GM12873 (cell line): Measurements from ENCODE around the gene BRINP3.

Experiments
- TF ChIP-seq, protein P1 (sequence below): IDR thresholded peaks from 2 replicates; pipeline ENCODE4 v1.5.1; 2012; ENCODE audit warnings: low read depth, mild to moderate bottlenecking, moderate library complexity, low read length, control low read depth; ENCODE audit not compliant: insufficient read depth; ENCODE audit errors: missing control alignments

BRINP3 gene

DNA sequence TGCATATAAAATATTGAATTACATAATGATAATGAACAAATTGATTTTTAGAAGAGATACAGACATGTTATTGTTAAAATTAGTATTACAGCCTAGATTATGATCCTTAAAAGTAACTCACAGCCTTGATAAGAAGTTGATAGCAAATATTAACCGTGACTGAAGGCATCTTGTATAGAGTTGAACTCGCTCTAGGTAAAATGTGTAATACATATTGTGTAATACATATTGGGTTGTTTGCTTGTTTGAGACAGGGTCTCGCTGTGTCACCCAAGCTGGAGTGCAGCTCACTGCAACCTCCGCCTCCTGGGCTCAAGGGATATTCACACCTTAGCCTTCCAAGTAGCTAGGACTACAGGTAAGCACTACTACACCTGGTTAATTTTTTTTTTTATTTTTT, 269.9 kb downstream of the BRINP3 start:
- TF ChIP-seq, protein P1, sequence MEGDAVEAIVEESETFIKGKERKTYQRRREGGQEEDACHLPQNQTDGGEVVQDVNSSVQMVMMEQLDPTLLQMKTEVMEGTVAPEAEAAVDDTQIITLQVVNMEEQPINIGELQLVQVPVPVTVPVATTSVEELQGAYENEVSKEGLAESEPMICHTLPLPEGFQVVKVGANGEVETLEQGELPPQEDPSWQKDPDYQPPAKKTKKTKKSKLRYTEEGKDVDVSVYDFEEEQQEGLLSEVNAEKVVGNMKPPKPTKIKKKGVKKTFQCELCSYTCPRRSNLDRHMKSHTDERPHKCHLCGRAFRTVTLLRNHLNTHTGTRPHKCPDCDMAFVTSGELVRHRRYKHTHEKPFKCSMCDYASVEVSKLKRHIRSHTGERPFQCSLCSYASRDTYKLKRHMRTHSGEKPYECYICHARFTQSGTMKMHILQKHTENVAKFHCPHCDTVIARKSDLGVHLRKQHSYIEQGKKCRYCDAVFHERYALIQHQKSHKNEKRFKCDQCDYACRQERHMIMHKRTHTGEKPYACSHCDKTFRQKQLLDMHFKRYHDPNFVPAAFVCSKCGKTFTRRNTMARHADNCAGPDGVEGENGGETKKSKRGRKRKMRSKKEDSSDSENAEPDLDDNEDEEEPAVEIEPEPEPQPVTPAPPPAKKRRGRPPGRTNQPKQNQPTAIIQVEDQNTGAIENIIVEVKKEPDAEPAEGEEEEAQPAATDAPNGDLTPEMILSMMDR: no peak

DNA sequence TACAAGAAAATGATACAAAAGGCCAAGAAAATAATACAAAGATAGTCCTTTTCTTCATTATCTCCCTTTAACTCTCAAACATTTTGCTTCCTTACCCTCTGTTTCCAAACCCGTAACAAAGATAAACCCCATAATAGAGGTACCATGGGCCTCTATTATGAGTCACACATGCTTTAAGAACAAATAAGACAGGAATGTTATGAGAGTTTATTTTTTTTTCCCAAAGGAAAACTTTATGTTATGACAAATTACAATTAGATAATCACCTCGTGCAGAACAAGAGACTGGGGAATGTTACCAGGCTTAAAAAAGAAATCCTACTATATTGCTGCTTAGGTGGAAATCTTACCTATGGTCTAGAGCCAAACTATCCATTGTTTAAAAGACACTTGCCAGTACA, 272.0 kb downstream of the BRINP3 start:
- TF ChIP-seq, protein P1: no peak

- TF ChIP-seq, protein P1: no peak
Observed at GRCh38 chr1:190196020-190196419, 281.6 kb downstream of the BRINP3 start.

DNA sequence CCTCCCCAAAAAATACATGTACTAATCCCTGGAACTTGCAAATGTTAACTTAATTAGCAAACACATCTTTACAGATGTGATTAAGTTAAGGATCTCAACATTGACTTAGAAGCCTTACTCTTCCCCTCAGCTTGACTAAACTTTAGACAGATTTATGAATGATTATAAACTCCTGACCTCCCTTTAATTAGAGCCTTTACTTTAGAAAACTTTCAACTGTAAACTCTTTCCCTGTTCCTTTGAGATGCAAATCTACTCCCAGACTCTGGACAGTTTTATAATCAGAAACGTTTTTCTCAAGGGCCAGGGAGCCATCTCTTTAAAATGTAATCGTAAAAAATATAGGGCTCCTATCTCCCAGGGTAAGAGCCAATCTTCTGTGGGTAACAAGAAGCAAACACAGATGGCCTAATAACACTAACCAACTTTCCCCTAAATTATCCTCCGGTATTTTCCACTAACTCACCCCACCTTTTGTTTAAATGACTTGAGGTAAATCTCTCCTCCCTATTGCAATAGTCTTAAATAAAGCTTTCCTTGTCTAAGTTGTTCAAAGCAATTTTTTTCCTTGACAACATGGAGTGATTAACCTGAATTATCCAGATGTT, 284.1 kb downstream of the BRINP3 start:
- TF ChIP-seq, protein P1: no peak

- TF ChIP-seq, protein P1: no peak
Observed at GRCh38 chr1:190192627-190193026, 285.0 kb downstream of the BRINP3 start.

- TF ChIP-seq, protein P1: no peak
Observed at GRCh38 chr1:190183588-190183987, 294.1 kb downstream of the BRINP3 start.

GRCh38 chr1:190179817-190180216, 297.8 kb downstream of the BRINP3 start:
- TF ChIP-seq, protein P1: no peak

- TF ChIP-seq, protein P1: no peak
Observed at GRCh38 chr1:190178827-190179226, 298.8 kb downstream of the BRINP3 start.
